Right ventricle myocardium inferior (tissue), 1 donor: ENCODE data around the gene HRAS. TPM values are rescaled to one million over a fixed set of nuclear protein-coding genes. Genes with fewer than 3 reads are reported as not detected.
A peak's percentile ranks its signal among the peaks of the same experiment; 100 is the strongest.

Experiments used
- ATAC-seq: fragments of 200-7000 bp; cut with Tn5 transposase; one replicate; pipeline ENCODE4 v1.9.1; 2020; ENCODE audit warnings: mild to moderate bottlenecking, moderate library complexity
- DNase-seq: peaks from one replicate; pipeline ENCODE4 v3.0.0; 2021; ENCODE audit errors: missing footprints
- intact Hi-C: fragments of 100-400 bp; cut with DNase I; formaldehyde crosslinking; loops from one replicate; pipeline ENCODE4 v1.11.0; 2022
- total RNA-seq: library from RNA; stranded (reverse); fragmentation: NEBNext Ultra II Directional; extraction: Animal tissue kit (Norgen Biotek cat#: 25700); gene quantifications from one replicate; pipeline ENCODE4 v1.2.1, GENCODE V29; 2021
- donor health status: DM: no; HTN: yes; CAD: no; lungs with severe emphysema.

Gene HRAS
- total RNA-seq, 1 donor from 2014 or later: 57.5 TPM

DNA sequence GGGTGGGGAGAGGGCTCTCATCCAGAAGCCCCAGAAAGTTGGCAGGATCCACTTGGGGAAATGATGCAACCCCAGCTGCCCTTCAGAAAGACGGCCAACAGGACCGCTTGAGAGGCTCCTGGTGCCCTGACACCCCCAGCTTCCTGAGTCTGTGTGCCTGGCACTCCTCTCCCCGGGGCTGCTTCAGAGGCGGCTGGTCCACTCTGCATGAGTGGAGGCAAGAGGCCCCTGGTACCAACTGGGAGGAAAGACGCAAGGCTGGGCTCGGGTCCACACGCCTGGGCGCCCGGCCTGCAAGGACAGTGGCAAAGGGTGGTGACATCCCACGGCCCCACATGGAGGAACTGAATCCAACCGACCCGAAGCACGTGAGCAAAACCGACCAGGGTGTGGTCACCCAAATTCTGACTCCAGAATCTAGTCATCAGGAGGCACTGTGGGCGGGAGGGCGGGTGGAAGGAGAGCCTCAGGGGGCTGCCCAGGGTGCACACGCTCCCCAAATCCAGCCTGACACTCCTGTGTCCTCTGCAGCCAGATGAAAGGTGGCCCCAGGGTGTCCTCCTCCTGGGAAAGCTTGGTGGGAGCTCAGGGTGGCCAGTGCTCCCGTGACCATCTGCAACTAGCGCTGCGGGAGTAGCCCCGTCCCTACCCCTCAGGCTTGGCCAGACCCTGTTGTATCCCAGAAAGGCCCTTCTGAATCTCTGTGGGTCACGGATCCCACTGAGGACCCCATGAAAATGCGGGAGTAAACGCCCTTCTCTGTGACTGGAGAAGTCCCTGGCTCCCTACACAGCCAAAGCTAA lies 32.0 kb downstream of the HRAS start:
- intact Hi-C loops: loop anchor here (5.0 kb wide), 1 partner anchor 36 kb away; no protein-coding TSS in a partner anchor
- no peak for ATAC-seq
- peak; percentile 83 for DNase-seq

DNA sequence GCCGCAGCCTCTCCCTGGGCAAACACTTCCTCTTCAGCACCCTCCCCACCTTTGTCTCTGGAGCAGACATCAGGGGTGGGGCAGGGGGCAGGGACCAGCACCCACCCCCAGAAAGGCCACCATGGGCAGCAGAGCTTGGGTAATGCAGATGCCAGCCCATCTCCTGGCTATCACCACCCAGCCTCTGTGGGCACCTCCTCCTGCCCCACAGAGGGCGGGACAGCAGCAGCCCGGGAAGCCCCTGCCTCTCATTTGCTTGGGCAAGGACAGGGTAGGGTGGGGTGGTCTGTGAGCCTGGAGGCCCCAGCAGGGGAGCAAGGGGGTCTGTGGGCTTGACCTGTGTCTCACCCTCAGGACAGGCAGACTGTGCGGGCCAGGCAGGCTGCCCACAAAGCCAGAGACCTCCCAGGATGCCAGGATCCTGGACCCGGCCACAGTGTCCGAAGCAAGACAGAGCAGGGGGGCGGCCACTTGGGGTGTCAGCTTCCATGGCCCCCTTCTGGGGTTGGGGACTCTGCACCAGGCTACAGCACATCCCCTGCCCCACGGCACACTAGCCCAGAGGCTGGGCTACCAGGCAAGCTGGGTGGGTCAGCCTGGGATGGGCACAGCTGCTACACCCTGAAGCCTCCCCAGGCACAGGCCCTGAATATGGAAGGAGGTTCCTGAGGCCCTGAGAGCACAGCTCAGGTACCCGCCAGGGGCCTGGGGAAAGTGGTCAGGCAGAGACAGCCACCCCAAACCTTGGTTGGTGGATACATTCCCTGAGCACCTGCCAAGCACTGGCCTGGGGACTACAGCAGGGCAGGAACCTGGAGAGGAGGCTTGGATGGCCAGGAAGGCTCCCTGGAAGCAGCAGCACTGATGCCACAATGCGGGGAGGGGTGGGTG lies 32.8 kb downstream of the HRAS start:
- intact Hi-C loops: loop anchor here (5.0 kb wide), 1 partner anchor 35 kb away; no protein-coding TSS in a partner anchor
- ATAC-seq (no peak), DNase-seq (no peak)

DNA sequence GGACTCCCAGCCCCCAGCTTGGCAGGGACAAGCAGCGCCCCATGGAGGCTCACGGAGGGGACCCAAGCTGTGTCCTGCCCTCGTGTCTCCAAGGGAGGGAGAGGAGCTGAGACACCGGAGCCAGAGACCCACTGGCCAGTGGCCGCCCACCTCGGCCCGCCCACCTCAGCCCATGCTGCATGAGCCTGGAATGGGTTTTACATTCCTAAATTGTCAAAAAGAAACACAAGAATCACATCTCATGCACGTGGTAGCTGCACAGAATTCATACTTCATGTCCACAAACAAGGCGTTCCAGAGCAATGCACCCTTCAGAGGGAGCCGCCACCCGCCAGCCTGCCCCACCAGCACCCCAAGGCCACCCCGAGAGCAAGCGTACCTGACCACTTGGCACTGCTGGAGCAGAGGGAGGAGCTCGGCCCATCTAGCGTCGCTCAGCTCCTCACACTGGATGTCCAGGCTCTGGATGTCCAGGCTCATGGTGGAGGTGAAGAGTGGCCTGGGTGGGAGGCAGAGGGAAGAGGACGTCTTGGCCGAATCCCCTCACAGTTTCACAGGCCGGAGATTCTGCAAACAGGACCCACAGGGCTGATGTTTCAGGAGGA lies 33.6 kb downstream of the HRAS start:
- intact Hi-C loops: loop anchor here (5.0 kb wide), 1 partner anchor 34 kb away; no protein-coding TSS in a partner anchor
- ATAC-seq: no peak
- no peak for DNase-seq

DNA sequence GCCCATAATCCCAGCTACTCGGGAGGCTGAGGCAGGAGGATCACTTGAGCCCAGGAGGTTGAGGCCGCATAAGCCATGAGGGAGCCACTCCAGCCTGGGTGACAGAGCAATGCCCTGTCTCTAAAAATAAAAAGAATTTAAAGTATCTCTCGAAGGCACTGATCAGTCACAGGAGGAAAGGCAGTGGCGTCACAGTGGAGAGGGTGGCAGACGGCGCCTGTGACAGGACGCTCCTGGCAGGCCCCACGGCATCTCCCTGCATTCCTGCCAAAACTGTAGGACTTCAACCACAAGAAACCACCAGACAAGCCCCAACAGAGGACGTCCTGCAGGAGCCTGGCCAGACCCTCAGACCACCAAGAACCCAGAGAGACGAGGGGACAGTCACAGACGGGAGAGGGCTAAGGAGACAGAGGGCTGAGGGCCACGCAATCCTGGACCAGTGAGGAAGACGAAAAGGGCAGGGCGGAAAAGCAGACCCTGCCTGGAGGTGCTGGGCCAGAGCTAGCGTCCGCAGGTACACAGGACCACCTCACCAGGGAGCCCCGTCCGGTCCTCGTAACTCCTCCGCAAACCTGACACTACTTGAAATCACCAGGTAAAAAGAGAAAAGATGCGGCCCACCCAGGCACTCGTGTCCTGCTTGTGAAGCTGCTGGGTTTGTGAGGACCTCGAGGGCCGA lies 34.2 kb downstream of the HRAS start:
- intact Hi-C loops: loop anchor here (5.0 kb wide), 1 partner anchor 34 kb away; no protein-coding TSS in a partner anchor
- peak; percentile 24 for ATAC-seq
- DNase-seq: no peak

DNA sequence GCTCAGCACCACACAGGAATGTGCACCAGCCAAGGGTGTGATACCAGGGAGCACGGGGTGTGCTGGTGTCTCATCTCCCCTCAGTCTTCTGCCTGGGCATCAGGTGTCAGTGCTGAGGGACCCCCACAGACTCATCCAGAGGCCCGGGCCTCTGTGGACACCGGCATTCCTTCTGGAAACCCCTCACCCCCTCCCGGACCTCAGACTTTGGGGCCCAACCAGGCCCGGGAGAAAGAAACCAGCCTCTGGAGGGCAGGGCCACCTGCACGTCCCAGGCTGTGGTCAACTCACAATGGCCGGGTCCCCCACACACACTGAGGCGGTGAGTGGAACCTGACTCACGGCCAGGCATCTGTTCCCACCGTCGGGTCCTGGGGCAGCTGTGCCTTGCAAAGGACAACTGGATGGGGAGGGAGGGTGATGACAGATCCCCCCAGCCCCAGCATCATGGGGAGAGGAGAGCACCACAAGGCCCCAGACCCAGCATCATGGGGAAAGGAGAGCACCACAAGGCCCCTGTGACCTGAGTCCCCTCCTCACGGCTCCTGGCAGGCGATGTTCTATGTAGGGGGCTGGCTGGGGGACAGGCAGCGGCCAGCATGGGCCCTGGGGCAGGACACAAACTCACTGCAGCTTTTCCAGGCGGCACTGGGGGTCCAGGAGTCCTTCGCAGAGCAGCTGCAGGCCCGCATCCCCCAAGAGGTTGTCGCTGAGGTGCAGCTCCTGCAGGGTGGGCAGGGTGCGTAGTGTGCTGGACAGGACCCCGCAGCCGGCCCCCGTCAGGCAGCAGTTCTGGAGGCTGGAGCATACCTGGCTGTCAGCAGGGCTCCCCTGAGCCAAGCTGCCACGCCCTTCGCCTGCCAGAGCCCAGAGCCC lies 35.9 kb downstream of the HRAS start:
- intact Hi-C loops: loop anchor here (5.0 kb wide), 2 partner anchors 32 to 42 kb away; no protein-coding TSS in a partner anchor

DNA sequence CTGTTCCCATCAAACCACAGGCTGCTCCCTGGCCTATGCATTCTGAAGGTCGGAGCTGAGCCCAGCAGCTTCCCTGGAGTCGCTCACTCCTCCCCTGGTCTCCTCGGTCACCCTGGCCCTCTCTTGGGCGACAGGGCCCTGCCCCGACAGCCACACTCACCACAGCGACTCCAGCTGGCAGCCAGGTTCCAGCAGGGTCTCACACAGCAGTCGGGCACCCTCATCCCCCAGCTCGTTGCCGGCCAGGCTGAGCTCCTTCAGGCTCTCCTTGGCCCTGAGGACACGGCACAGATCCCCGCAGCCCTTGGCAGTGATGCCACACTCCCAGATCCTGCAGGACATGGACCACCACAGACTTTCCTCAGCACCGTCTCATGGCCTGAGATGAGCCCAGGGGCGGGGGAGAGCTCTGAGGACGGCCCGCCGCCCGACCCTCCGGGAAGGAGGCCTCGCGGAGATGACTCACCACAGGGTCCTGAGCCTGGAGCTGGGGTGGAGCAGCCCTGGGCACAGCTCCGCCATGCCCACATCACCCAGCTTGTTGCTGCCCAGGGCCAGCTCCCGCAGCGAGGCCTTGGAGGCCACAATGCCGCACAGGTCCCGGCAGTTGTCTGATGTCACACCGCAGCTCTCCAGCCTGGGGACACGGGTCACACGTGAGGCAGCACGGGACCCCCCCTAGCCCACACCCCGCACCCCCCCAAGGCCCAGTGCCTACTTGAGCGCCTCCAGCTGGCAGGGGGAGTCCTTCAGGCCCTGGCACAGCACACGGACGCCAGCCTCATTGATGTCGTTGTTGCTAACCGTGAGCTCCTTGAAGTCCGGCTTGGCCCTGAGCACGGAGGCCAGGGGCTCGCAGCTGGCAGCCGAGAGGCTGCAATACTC lies 36.8 kb downstream of the HRAS start:
- intact Hi-C loops: loop anchor here (5.0 kb wide), 1 partner anchor 41 kb away; no protein-coding TSS in a partner anchor
- ATAC-seq: no peak
- peak; percentile 61 for DNase-seq

More for the DNA sequence above, 35.9 kb downstream of the HRAS start:
- DNase-seq: no peak
- no peak for ATAC-seq

DNA sequence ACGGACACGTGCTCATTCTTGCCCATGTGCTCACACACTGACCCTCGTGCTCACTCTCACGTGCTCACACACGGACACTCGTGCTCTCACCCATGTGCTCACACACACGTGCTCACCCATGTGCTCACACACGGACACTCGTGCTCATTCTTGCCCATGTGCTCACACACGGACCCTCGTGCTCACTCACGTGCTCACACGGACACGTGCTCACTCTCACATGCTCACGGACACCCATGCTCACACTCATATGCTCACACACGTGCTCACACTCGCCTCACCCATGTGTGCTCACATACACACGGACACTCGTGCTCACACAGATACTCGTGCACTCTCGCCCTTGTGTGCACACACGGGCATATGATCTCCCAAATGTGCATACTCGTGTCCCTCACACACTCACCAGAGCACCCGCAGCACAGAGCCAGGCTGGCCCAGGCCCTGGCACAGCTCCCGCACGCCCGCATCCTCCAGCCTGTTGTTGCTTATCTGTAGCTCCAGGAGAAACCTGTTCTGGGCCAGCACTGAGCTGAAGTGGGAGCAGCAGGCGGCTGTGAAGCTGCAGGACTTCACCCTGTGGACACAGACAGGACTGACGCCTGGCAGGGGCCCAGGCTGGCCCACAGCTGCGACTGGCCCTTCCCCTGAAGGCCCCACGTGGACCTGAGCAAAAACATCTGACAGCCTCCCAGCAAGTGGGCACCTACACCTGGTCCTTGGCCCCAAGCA lies 37.6 kb downstream of the HRAS start:
- intact Hi-C loops: loop anchor here (5.0 kb wide), 1 partner anchor 40 kb away; no protein-coding TSS in a partner anchor
- peak; percentile 58 for ATAC-seq

DNA sequence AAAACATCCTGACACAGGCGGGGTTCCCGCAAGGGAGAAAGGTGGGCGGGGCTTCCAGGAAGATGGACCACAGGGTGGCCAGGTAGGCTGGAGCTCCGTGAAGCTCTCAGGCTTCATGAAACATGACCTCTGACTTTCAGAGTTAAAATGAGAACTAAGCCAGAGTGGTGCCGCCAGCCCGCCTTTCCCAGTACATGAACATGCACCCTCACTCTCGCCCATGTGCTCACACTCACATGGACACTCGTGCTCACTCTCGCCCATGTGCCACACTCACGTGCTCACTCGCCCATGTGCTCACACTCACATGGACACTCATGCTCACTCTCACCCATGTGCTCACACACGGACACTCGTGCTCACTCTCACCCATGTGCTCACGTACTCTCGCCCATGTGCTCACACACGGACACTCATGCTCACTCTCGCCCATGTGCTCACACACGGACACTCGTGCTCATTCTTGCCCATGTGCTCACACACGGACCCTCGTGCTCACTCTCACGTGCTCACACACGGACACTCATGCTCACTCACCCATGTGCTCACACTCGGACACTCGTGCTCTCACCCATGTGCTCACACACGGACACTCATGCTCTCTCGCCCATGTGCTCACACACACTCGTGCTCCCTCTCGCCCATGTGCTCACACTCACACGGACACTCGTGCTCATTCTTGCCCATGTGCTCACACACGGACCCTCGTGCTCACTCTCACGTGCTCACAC lies 38.4 kb downstream of the HRAS start:
- ATAC-seq: no peak
- intact Hi-C loops: loop anchor here (5.0 kb wide), 1 partner anchor 40 kb away; no protein-coding TSS in a partner anchor
- DNase-seq: peak; percentile 55

More for the DNA sequence above, 37.6 kb downstream of the HRAS start:
- DNase-seq: peak; percentile 58

DNA sequence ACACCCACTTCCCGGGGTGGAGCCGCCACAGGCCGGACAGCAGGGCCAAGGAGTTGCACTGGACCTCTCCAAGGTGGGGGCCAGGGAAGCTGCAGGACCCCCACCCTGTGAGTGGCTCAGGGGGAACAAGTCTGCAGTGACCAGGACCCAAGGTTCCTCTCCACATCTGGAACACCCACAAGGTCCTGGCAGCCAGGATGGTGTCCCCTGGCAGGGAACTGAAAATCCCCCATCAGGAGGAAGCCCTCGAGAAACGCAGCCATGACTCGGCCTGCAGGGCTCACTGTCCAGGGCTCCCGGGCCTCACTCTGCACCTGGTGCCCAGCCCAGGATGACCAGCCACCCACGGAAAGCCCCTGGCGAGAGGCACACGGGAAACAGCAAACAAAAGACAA lies 39.8 kb downstream of the HRAS start:
- ATAC-seq (no peak), DNase-seq (no peak)
- intact Hi-C loops: loop anchor here (5.0 kb wide), 1 partner anchor 38 kb away; no protein-coding TSS in a partner anchor

DNA sequence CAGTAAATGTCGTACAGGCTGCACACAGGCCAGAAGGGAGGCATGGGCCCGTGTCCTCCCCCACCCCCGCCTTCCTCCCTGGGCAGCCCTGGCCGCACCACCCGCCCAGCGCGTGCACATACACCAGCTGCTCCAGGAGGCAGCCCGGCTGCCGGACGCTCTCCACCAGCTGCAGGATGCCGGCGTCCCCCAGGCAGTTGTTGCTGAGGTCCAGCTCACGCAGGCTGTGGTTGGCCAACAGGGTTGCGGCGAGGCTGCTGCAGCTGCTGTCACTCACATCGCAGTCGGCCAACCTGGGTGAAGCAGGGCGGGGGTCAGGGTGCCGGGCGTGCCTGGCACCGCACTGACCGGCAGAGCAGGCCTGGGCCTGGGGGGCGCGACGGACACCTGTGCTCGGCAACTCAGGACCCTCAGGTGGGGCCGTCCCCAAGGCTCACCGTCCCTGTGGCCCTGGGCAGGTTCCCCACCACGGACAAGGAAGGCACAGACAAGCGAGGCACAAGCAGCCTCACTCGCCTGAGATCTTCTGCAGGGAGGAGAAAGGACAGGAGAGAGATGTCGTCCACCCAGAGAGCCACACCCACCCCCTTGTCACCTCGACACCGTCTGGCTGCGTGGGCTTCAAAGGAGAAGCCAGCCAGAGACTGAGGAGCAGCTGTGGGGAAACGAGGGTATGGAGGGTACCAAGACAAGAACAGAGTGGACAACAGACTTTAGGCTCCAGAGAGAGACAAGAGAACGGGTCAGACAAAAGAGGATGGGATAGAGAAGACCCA lies 40.4 kb downstream of the HRAS start:
- intact Hi-C loops: loop anchor here (5.0 kb wide), 1 partner anchor 38 kb away; no protein-coding TSS in a partner anchor
- DNase-seq (peak; percentile 64), ATAC-seq (no peak)

DNA sequence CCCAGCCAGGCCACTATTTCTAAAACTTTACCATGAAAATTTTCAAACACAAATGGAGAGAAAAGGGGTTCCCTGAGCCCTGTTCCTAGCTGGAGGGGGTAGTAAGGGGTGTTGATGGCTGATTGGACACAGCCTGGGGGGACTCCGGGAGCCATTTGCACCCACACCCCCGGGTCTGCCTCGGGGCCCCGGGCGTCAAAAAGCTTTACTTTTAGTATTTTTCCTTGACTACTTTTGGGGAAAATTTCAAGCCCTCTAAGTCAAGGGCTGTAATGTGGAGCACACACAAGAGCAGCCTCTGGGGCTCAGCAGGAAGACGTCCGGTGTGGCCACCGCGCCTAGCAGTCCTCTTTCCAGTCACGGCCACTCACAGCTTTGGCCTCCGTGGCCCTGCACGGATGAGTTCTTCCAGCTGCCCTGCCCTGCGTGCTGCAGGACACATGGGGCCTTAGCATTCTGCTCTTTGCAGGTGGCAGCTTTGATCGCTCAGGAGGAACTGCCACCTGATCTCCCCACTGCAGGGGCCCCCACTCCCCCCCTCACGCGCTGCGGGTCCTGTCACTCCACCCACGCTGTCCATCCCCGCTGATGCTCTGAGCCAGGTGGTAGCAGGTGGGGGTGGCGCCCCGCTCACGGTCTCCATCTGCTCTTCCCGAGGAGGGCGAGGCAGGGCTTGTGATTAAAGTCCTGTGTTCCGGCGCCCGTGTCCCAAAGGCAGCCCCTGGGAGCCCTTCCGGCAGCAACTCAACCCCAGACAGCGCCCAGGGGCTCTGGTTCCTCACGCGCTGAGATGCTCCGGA lies 42.7 kb downstream of the HRAS start:
- DNase-seq (peak; percentile 47), ATAC-seq (no peak)
- intact Hi-C loops: no loop called here

DNA sequence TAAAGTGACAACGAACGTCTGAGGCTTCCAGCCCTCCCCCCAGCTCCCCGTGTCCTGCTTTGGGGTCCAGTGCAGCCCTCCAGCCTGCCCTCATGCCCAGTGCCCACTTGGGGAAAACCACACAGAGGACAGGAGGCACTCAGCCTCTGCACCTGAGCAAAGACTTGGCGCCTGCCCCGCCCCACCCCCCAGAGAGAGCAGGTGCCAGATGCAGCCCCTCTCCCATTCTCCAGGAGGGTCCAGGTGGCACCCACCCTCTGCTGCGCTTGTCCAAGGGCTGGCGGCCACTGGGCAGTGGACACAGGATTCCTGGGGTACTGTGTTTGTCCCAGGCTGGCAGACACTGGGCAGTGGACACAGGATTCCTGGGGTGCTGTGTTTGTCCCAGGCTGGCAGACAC lies 44.0 kb downstream of the HRAS start:
- ATAC-seq (no peak), DNase-seq (no peak)
- intact Hi-C loops: no loop called here

DNA sequence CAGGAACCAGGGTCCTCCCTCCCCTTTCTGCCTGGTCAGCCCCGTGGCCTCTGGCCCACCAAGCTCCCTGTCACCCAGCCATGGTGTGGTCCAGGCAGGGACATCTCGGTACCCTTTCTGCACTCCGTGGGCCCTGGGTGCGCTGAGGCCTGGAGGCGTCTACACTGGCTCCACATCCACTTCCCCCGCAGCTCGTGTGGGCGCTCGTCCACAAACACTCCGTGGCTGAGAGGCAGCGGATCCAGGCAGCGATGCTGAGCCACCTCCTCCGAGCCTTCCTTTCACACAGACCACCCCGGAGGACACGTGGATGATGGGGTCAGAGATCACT lies 44.5 kb downstream of the HRAS start:
- ATAC-seq (no peak), DNase-seq (peak; percentile 27)
- intact Hi-C loops: no loop called here
